ENCODE results near the gene DGKI.

Gene DGKI

DNA sequence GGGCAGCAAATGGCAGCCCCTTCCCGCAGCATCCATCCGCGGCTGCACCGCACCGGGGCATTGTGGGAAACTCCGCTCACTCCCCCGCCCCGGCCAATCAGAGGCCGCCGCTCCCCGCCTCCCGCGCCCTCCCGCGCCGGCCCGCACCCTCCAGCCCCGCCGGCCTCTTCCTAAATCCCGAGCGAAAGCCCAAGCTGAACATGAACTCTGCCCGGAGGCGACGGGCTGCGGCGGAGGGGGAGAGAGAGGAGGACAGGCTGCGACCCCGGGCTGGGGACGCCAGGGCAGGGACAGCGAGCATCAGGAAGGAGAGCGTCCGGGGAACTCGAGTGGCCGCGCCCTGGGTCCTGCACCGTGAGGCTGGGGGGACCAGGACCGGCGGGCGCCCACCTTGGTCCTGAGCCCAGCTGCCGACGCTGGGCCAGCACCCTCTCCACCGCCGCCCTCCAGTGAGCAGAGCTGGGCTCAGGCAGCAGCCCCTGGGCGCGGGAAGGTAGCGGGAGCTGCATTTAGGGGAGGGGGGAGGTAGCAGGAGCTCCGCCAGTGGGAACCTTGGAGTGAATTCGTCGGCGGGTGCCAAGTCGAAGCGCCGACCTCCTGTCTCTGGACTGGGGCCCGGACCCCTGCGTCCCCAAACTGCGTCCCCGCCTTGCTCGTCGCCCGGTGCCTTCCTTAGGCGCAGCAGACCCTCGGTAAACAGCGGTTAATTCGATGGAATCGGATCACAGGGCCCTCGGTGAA lies at the start of gene DGKI:
DGKI (minus strand) TSS at position 148 of the 741 bp plus-strand sequence.
- DNase-seq (ENCODE audit: low spot score): no peak

DNA sequence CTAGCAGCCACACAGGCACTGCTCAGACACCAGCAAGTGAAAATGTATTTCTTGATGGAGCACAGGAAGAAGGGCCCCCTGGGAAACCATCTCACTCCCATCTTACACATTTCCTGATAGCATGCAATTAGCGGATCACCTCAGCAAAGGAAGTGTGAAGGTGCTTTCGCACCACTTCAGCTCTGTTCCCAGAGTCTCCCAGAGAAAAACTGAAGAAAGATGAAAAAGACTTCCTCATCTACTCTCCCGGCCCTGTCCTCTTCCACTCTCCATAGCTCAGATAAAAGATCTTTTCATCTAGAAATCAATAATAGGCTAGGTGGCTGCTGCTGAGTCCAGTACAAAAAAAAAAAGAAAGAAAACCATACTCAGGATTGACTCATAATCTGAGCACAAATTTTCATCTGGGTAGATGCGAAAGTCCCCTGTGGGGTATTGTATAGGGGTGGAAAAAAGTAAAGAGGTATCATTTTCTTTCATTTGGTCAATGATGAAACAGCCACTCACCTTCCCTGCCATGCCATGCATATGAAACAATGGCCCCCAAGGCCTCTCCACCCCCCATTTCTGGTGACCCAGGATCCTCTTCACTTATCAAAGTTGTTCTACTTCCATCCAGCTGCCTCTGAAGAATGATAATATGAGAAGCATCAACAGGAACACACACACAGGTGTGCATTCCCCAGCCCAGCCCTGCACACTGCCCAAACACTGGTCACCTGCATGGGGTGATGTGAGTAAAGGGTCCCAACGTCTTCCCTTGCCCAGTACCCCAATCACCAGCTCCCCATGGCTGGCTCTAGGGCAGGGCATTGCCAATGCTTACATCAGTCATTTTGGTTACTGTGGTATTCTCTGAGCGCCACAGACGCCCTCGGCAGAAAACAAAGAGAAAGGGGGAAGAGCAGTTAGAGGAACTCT lies 48.8 kb upstream of the DGKI start:
- DNase-seq (ENCODE audit: low spot score): no peak

DNA sequence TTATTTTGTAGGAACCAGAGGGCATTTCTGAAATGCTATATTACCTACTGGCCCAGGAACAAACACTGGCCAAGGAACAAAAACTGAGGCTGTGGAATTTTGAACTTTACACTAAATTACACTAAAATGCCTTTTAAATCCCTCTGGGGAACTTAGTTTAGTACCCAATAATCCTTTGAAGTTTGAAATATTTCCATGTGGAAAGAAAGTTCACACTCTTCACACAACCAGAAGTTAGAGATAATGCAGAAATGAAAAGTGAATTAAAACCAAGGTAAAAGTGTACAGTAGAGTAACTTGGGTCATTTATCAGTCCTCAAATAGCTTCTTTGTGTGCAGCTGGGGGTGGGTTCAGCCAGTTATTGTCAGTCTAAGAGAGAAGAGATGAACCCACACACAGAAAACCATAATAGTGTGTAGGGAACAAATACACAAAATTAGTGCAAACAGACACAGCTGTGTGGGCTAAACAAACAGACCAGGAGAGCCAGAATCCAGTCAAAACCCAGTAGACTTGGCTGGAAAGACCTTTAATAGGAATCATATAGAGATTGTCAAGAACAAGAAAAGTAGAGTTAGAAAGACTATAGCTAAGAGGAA lies 46.5 kb upstream of the DGKI start:
- no peak for DNase-seq (ENCODE audit: low spot score)

DNA sequence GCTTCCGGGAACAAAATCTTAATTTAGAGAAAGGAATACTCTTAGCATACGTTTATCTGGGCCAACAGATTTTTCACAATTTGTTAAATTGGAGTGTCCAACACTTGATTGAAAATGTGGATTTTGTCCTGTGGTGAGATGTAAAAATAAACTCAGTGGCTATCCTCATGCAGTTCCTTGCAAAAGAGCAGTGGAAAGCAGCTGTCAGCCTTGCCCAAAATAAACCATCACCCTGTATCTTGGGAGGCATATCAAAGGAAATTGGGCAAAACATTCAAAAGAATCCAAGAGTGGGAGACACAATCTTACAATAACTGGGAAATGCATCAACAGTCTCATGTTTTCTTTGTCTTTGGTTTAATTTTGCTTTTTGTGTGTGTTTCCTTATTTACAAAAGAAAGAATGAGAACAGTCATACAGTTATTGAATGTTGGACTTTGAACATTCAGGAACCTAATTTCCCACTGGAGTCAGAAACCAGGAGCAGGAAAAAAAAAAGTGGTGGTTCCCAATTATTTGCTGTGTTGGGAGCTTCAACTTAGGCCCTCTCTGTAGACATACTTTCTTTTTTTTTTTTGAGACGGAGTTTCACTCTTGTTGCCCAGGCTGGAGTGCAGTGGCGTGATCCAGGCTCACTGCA lies 44.4 kb upstream of the DGKI start:
- DNase-seq (ENCODE audit: low spot score): no peak

DNA sequence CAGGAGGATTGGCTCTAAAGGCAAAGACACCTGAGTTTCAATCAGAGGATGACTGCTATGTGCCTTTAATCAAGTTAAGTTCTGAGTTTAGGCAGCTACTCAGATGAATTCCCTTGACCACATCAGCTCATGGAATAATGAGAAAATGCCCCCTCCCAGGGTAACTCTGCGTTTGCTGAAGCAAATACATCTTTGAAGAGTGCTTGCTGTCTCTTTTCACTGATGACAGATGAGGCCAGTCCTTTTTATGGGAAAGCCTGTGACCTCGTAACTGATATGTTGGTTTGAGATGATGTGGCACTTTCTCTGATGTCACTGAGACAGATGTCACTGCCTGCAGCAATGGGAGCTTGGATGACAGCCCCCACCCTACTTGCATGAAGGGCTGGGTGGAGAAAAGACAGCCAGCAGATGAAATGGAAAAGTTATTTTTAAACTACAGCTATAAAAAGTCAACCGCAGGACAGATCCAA lies 43.7 kb upstream of the DGKI start:
- DNase-seq (ENCODE audit: low spot score): no peak

DNA sequence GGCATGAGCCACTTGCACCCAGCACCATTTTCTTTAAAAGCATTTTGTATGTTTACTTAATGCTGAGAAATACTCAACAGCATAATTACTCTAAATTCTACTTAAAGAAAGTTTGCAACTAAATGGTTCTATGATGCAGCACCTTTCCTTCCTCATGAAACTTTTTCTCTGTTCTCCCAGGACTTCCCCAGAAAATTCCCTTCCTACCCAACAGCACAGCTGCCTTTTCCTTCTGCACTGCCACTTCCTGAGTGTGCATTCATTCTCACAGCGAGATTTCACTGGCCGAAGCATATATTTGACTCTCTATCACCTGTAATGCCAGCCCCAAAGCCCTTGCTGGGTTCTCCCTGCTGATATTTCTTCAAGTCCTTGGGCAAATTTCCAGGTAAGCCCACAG lies 41.5 kb upstream of the DGKI start:
- DNase-seq (ENCODE audit: low spot score): no peak

DNA sequence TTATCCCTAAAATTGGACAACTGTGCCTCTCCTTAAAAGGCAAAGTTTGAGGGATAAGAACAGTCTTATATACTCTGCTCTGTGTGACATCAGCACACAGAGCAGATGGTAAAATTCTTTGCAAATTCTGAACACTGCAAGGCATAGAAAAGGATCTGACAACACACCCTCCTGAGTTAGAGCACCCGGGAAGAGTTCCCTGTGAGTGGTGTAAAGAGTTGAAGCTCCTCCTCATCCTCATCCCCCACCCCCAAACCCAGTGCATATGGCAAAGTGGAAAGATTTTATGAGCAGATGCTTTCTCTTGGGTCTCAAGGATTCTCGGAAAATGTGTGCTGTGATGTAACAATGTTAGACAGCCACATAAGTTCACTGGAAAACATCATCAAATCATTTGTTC lies 40.0 kb upstream of the DGKI start:
- no peak for DNase-seq (ENCODE audit: low spot score)

DNA sequence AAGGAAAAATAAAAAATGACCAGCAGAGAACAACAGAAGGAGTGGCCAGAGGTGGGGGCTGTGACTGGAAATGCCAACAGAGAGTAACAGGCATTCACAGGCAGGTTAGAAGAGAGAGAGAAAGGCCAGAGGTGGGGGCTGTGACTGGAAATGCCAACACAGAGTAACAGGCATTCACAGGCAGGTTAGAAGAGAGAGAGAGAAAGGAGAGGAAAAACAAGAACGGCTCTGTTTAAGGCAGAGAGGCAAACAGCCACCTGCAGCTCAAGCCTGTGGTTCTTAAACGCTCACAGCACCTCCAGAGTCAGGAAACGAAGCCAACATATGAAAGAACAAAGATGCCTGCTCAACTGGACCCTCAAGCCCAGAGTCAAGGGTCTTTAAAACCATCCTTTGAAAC lies 39.5 kb upstream of the DGKI start:
- no peak for DNase-seq (ENCODE audit: low spot score)

DNA sequence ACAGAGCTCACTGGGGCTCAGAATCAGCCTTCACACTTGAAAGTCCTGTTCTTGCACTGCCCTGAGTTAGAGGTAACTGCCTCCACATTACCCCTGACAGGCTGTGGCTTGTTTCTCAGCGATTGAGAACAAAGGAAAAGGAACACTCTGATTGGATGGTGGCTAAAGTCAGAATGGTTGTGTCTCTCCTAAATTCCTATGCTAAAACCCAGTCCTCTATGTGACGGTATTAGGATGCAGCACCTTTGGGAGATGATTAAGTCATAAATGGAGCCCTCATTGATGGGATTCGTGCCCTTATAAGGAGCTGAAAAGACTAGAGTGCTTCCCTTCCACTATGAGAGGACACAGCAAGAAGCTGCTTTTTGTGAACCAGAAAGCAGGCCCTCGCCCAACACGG lies 38.9 kb upstream of the DGKI start:
- no peak for DNase-seq (ENCODE audit: low spot score)

DNA sequence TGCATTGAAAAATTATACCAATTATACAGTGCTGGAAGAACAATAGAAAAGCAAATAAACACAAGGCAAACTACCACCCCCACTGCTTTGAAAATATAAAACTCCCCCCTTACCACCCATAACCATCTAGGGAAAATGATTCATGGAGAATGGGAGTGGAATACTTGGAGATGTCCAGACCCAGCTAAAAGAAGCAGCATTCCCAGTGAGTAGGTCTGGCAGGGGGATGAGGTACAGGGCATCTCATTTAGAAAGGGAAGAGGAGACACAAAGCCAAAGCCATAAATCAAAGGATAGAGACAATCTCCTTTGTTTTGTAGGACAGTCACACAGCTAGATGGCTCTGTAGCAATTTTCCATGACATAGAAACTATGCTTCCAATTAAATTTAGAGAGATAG lies 36.0 kb upstream of the DGKI start:
- DNase-seq (ENCODE audit: low spot score): no peak

DNA sequence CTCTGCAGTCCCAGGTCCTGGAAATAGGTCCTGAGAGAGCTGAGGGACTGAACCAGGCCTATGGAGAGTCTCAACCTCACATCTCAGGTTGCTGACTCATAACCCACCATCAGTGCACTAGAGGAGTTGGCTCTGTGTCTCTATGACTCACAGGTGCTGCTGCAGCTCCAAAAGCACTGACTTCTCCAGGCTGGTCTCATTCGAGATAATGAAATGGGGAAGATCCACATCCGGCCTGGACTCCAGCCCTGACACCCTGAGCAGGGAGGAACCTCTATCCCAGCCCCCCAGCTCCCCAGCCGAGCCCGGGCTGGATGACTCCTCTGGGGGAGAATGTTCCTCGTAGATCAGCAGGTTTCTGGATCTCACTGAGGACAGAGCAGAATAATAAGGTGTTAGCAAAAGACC lies 35.5 kb upstream of the DGKI start:
- no peak for DNase-seq (ENCODE audit: low spot score)

DNA sequence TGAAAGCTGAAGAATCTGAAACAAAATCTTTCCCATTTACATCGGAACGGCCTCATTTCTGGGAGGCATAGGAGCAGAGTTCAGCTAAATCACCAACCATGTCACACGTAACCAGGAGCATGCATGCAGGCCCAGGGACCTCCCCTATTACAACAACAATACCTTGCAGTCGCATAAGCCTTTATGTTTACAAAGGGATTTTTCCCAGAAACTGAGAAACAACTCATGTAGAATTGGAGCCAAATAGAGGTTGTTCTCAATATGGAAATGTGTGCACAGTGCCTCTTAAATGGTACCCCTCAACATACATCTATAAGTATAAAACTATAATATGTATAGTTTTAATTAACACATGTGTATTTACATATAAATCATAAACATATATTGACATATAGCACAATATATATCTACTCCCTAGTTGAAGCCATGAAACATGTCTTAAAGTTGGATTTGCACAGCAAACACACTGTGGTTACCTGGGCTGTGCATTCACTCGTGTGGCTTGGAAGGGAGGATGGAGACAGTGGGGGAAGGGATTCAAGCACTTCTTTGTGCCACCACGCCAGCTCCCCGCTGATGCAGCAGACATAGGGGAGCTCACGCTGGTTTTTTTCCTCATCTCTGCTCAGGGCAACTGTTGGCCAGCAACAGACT lies 35.0 kb upstream of the DGKI start:
- DNase-seq (ENCODE audit: low spot score): no peak

DNA sequence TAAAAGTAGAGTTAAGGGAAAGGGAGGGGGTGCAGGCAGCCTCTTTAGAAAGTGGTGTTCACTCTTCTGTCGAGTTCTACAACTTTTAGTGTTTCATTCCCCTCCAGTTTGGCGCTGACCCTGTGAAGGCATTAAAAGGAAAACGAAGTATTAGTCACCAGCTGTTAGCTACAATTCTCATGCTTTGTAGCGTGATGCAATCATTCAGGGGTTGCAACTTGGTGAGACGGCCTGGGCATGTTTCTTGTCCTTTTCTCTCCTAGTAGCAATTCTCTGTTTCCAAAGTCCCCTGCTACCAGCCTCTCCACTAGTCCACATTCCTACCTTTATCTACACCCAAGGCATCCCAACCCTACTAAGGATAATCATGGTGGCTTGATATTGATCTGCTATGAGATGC lies 33.7 kb upstream of the DGKI start:
- no peak for DNase-seq (ENCODE audit: low spot score)

DNA sequence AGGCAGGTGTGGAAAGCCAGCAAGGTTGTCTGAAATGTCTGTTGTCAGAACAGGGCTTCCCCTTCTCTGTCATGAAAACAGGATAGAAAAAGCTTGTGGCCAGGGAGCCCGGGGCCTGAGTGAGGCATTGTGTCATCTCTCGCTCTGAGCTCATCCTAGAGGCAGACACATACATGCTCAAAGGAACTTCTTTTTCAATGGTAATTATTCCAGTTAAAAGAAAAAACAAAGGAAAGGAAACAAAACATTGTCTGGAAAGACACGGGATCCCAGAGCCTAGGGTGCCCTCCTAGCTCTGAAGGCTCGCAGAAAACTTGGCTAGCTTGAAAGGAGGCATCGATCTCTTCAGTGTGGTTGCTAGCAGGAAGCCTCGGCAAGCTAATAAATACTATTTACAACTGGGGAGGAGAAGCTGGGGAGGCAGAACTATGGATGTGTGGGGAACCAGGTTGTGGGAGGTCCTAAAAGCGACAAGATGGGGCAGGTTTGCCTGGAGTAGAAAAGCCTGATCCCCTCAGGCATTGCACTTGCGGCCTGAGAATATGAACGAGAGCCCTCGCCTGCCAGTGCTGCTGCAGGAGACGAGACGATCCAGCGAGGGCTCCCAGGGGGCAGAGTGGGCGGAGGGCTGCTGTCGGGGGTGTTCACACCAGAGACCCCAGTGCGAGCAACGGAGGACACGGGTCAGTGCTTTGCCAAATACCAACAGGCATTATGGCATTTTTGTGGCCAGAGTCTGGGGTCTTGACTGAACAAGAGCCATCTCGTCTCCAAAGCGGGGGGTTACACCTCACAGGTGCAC lies 32.8 kb upstream of the DGKI start:
- DNase-seq (ENCODE audit: low spot score): no peak

DNA sequence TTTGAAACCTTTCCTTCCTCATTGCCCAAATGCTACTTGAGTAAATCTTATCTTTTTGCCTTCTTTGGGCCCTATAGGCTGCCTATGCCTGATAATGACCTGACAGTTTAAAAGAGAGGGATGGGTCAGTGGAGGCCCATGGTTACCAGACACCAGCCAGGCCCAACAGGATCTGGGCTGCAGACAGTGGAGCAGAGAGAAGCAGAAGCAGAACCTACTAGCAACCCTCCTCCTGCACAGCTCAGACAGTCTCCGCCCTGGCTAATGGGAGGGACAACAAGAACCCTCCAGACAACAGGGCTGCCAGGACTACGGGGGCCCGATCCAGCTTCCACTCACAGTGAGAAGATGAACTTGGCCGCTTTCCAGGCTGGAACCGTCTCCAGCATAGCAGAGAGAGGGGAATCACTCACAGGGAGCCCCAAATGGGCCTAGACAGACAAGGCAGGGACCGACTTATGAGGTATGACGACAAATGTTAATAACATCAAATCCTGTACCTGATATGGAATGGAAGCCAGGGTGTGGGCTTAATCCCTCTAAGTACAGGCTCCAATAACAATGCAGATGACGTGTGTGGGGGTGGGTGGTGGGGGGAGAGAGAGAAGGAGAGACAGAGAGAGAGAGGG lies 31.7 kb upstream of the DGKI start:
- no peak for DNase-seq (ENCODE audit: low spot score)

DNA sequence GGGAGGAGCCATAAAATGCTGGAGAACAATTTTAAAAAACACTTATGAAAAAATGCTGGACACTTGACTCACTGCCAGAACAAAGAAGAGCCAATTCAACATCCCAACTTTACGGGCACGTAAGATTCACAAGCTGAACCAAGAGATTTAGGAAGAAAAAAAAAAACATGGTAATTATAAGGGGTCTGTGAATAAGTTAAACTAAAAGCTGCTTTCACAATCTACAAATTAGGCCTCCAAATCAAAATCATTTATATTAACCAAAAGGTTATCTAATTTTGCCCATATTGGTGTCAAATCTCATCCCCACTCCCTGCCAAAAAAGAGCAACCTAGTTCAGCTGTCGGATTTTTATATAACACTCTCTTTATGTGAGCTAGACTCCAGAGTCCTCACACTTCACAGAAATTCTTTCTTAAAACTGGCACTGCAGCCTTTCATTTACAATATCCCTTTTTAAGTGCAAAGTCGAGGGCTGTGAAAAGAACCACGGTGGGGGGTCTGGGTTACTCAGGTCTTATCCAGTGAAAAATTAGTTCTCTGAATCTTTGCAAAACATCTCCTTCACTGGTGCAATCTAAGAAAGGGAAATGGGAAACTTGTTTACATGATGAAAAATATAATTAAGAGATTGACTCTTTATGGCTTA lies 30.4 kb upstream of the DGKI start:
- no peak for DNase-seq (ENCODE audit: low spot score)

DNA sequence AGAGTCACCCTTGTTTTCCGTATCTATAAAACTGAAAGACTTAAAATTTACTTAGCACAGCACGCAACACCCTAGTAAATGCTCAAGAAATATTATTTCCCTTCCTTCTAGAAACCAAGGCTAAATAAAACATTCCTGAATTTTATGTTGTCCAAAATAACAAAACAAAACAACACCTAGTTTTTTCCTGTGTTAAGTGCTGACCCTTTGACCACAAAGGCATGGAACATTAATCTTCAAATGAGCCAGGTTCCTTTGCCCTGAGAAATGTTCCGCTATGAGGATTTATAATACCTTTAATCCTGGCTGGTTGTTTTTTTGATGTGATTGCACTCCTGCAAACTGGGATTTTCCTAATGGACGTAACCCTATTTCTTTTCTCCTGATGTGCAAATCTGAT lies 29.0 kb upstream of the DGKI start:
- DNase-seq (ENCODE audit: low spot score): no peak

DNA sequence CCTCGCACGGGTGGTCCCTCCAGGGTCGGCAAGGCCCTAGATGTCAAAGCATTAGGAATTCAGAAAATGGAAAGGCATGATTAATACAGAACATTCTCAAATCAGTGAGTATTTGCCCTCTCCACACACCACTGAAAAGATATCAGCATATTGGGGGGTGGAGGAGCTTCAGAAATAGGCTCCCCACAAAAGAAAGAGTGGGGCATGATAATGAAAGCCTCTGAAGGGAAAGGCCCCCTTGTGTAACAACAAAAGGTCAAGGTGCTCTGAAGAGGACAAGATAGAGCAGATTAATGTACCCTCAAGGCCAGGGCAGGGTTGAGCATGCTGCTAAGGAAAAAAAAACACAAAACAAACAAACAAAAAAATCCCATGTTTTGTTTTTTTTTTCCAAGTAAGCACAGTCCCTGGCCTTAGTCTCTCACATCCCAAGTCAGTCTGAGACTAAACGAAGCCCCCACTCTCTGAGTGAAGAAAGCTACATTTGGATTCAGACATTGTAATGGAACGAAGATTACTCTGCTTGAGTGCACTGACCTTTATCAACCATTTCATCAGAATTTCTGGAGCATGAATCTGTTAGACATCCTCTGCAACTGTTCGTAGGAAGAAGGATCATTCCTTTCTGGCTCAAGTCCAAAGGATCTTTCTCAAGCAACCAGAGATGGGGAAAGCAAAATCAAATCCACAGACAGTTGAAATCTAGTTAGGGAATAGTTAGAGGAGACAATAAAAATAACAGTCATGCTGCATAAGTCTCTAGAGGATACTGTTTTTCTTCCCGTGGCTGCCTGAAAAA lies 27.4 kb upstream of the DGKI start:
- no peak for DNase-seq (ENCODE audit: low spot score)

DNA sequence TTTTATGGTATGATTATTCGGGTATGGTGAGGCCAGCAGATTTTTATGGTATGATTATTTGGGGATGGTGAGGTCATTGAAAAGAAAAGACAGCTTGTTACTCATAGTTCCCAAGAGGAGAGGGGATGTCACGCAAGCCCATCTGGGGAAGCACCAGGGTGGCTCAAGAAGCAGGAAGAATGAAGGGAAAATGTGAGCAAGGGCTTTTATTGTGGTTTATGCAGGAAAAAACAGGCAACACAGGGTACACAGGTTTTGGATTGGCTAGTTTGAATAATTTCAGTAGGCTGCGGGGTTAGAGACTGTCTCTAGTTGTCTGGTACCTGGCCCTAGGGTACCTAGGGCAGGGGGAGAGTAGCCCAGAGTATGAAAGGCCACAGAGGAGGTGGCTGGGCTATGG lies 26.8 kb upstream of the DGKI start:
- no peak for DNase-seq (ENCODE audit: low spot score)

All from HuH-7.5 (cell line).